Hepatocyte (in vitro differentiated cells): ENCODE measurements around the gene C19orf67.

ENCODE experiments used
- EZH2 ChIP-seq: fragments of 200-600 bp; sonication (generic); IDR thresholded peaks from 2 replicates; pipeline ENCODE4 v1.6.1; 2016; ENCODE audit warnings: antibody characterized with exemption, mild to moderate bottlenecking, borderline replicate concordance
- EZH2phosphoT487 ChIP-seq: fragments of 200-600 bp; sonication (generic); IDR thresholded peaks from one replicate; pipeline ENCODE4 v1.6.1; 2018; ENCODE audit warnings: antibody characterized with exemption, mild to moderate bottlenecking, low read depth, moderate library complexity; ENCODE audit not compliant: unreplicated experiment, severe bottlenecking
- TF ChIP-seq, protein P1 (sequence below): fragments of 200-600 bp; sonication (generic); IDR thresholded peaks from 2 replicates; pipeline ENCODE4 v1.5.1; 2016; ENCODE audit warnings: antibody characterized with exemption, mild to moderate bottlenecking; ENCODE audit not compliant: poor library complexity

DNA sequence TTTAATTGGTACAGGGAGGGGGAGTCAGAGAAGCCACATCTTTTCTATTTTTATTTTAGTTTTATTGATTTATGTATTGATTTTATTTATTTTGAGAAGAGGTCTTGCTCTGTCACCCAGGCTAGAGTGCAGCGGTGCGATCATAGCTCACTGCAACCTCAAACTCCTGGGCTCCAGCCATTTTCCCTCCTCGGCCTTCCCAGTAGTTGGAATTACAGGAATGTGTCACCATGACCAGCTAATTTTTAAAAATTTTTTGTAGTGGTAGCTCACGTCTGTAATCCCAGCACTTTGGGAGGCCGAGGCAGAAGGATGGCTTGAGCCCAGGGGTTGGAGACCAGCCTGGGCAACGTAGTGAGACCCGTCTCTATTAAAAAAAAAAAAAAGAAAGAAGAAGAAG is 49.9 kb downstream of the C19orf67 start:
- TF ChIP-seq, protein P1, sequence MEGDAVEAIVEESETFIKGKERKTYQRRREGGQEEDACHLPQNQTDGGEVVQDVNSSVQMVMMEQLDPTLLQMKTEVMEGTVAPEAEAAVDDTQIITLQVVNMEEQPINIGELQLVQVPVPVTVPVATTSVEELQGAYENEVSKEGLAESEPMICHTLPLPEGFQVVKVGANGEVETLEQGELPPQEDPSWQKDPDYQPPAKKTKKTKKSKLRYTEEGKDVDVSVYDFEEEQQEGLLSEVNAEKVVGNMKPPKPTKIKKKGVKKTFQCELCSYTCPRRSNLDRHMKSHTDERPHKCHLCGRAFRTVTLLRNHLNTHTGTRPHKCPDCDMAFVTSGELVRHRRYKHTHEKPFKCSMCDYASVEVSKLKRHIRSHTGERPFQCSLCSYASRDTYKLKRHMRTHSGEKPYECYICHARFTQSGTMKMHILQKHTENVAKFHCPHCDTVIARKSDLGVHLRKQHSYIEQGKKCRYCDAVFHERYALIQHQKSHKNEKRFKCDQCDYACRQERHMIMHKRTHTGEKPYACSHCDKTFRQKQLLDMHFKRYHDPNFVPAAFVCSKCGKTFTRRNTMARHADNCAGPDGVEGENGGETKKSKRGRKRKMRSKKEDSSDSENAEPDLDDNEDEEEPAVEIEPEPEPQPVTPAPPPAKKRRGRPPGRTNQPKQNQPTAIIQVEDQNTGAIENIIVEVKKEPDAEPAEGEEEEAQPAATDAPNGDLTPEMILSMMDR, result no peak
- TF ChIP-seq EZH2 (no peak), EZH2phosphoT487 (no peak)
